ENCODE data around the gene FGD4. TPM values are rescaled to one million over a fixed set of nuclear protein-coding genes. Genes with fewer than 3 reads are reported as not detected.

The FGD4 gene
- total RNA-seq, 4 donors from 2014 or later: 32.5 to 51.4 (median 38.8) TPM

GRCh38 chr12:32418903-32419519 is 19.7 kb downstream of the FGD4 start:
- Histone ChIP-seq H3K27ac (peak overlapping the region in 1 of 3 donors; percentile 17), H3K9me3 (no peaks in the 10 kb centered on the region), H3K4me1 (peaks cover 10 to 13% of the 10 kb centered on the region in 2 donors), H3K36me3 (no peaks in the 10 kb centered on the region), H3K27me3 (no peaks in the 10 kb centered on the region), H3K4me3 (replicated peaks in 1 of 3) (no peak overlapping the region)
- no peak for DNase-seq
- 62 to 80% methylated on average over 4 to 5 of the region's 5 CpGs for WGBS, 2 donors
- intact Hi-C loops (cut with DNase I): no loop called here
- TF ChIP-seq POLR2A (IDR thresholded peaks at IDR 0.05) (no peak), CTCF (IDR thresholded peaks at IDR 0.05) (no peak)

GRCh38 chr12:32419520-32419960 is 20.2 kb downstream of the FGD4 start:
- 15 to 25% methylated on average over 1 to 2 of the region's 2 CpGs for WGBS, 2 donors
- intact Hi-C loops (cut with DNase I): no loop called here

GRCh38 chr12:32420356-32420755 is 21.0 kb downstream of the FGD4 start:
- no peak overlapping the region for H3K27ac ChIP-seq
- DNase-seq: no peak
- 95 to 96% methylated on average over 2 of the region's 2 CpGs for WGBS, 2 donors
- peaks cover 10 to 13% of the 10 kb centered on the region in 2 donors for H3K4me1 ChIP-seq
- H3K9me3 ChIP-seq: no peaks in the 10 kb centered on the region
- no peaks in the 10 kb centered on the region for H3K36me3 ChIP-seq
- no peak overlapping the region for H3K4me3 ChIP-seq (replicated peaks in 1 of 3)
- H3K27me3 ChIP-seq: no peaks in the 10 kb centered on the region
- TF ChIP-seq POLR2A (IDR thresholded peaks at IDR 0.05) (no peak), CTCF (IDR thresholded peaks at IDR 0.05) (no peak)
- intact Hi-C loops (cut with DNase I): no loop called here

More at GRCh38 chr12:32419520-32419960, 20.2 kb downstream of the FGD4 start:
- Histone ChIP-seq H3K27ac (peak overlapping the region in 1 of 3 donors; percentile 17), H3K4me1 (peaks cover 10 to 13% of the 10 kb centered on the region in 2 donors), H3K36me3 (no peaks in the 10 kb centered on the region), H3K27me3 (no peaks in the 10 kb centered on the region), H3K4me3 (replicated peaks in 1 of 3) (no peak overlapping the region), H3K9me3 (no peaks in the 10 kb centered on the region)
- DNase-seq: peak; percentile 55 to 64
- TF ChIP-seq POLR2A (IDR thresholded peaks at IDR 0.05) (no peak), CTCF (IDR thresholded peaks at IDR 0.05) (no peak)

- Histone ChIP-seq H3K27me3 (no peaks in the 10 kb centered on the region), H3K27ac (no peak overlapping the region), H3K4me3 (replicated peaks in 1 of 3) (no peak overlapping the region), H3K4me1 (peaks cover 10 to 12% of the 10 kb centered on the region in 2 donors), H3K9me3 (no peaks in the 10 kb centered on the region), H3K36me3 (no peaks in the 10 kb centered on the region)
- no peak for TF ChIP-seq CTCF (IDR thresholded peaks at IDR 0.05)
- intact Hi-C loops (cut with DNase I): no loop called here
- DNase-seq: no peak
These were observed 24.2 kb downstream of the FGD4 start for GRCh38 chr12:32423559-32423958.

- no peak for TF ChIP-seq POLR2A (IDR thresholded peaks at IDR 0.05)
- TF ChIP-seq CTCF (IDR thresholded peaks at IDR 0.05): no peak
These were observed 31.7 kb downstream of the FGD4 start for GRCh38 chr12:32431025-32431424.

More at GRCh38 chr12:32431025-32431424, 31.7 kb downstream of the FGD4 start:
- intact Hi-C loops (cut with DNase I): no loop called here
- H3K27ac ChIP-seq: no peak overlapping the region
- H3K4me1 ChIP-seq: no peaks in the 10 kb centered on the region
- no peak for DNase-seq
- no peaks in the 10 kb centered on the region for H3K9me3 ChIP-seq
- no peak overlapping the region for H3K4me3 ChIP-seq (replicated peaks in 1 of 3)
- no peaks in the 10 kb centered on the region for H3K27me3 ChIP-seq
- WGBS, 2 donors: 84 to 89% methylated on average over 6 of the region's 6 CpGs
- H3K36me3 ChIP-seq: no peaks in the 10 kb centered on the region
